Left lung (tissue), 10 donors: ENCODE data around the gene YLPM1. TPM values are rescaled to one million over a fixed set of nuclear protein-coding genes. Genes with fewer than 3 reads are reported as not detected.
"Not testable (repeated sequence)": the region's sequence is repeated elsewhere in the genome, so short reads cannot be mapped to it uniquely, and the experiment has no call there.

Experiments used
- ATAC-seq: fragments of 200-7000 bp; cut with Tn5 transposase; one replicate; pipeline ENCODE4 v1.9.1; 2020; ENCODE audit warnings: moderate library complexity
- DNase-seq, 4 donors: peaks; one replicate each; pipeline ENCODE4 v3.0.0-alpha.2; 2013 to 2020
- H3K27ac ChIP-seq, 2 donors: fragments of 200-600 bp; sonication (generic) in 1 of 2; one replicate each; pipeline versions ENCODE4 v1.5.0 to v1.8.0; 2020 to 2021
- H3K27me3 ChIP-seq, 2 donors: fragments of 200-600 bp; sonication (generic) in 1 of 2; one replicate each; pipeline versions ENCODE4 v1.5.0 to v1.8.0; 2020 to 2021
- H3K36me3 ChIP-seq, 2 donors: fragments of 200-600 bp; sonication (generic) in 1 of 2; one replicate each; pipeline versions ENCODE4 v1.5.0 to v1.8.0; 2020 to 2021
- H3K4me1 ChIP-seq, 2 donors: fragments of 200-600 bp; one replicate each; pipeline ENCODE4 v1.8.0; 2021
- H3K4me3 ChIP-seq, 2 donors: fragments of 200-600 bp; sonication (generic) in 1 of 2; one replicate each; pipeline versions ENCODE4 v1.5.0 to v1.8.0; 2020 to 2021; ENCODE audit warnings: mild to moderate bottlenecking in 1 of 2
- H3K9me3 ChIP-seq, 2 donors: fragments of 200-600 bp; sonication (generic) in 1 of 2; one replicate each; pipeline versions ENCODE4 v1.5.0 to v1.8.0; 2020 to 2021
- CTCF ChIP-seq, 2 donors: fragments of 200-600 bp; sonication (generic) in 1 of 2; IDR thresholded peaks; one replicate each; pipeline versions ENCODE4 v1.5.0 to v1.8.0; 2021; ENCODE audit warnings: antibody characterized with exemption in 2 of 2
- intact Hi-C, 2 donors: fragments of 100-400 bp; cut with DNase I; formaldehyde crosslinking; loops; one replicate each; pipeline versions ENCODE4 v1.11.2 to v1.14.2; 2022
- polyA plus RNA-seq, 6 donors: library from polyadenylated mRNA; unstranded; fragments of 120-200 nt; gene quantifications; one replicate each; pipeline ENCODE4 v1.2.1, GENCODE V29; 2013; ENCODE audit not compliant: insufficient read length in 6 of 6
- total RNA-seq, 2 donors: library from RNA; stranded (reverse); fragmentation: NEBNext Ultra II Directional; extraction: Animal tissue kit (Norgen Biotek cat#: 25700); gene quantifications; one replicate each; pipeline ENCODE4 v1.2.1, GENCODE V29; 2021
- donor health status: DM: no; HTN: yes; CAD: no.
- donor health status: DM: no; HTN: no; CAD: no.

Gene YLPM1
- total and polyA plus RNA-seq, 8 donors = 49.5 to 117 (median 107) TPM

- H3K27ac ChIP-seq = no peak overlapping the region
- H3K36me3 ChIP-seq = peaks cover 0 to 49% of the 10 kb centered on the region in 2 donors
- intact Hi-C loops = no loop called here
- no peaks in the 10 kb centered on the region for H3K27me3 ChIP-seq
- H3K4me3 ChIP-seq = no peak overlapping the region
- DNase-seq (no peak), ATAC-seq (no peak)
- no peaks in the 10 kb centered on the region for H3K9me3 ChIP-seq
- no peaks in the 10 kb centered on the region for H3K4me1 ChIP-seq
- no peak for TF ChIP-seq CTCF (IDR thresholded peaks at IDR 0.05)
Measured at GRCh38 chr14:74739293-74740030, 23.7 kb upstream of the YLPM1 start.

GRCh38 chr14:74747237-74747636, 15.9 kb upstream of the YLPM1 start:
- peaks cover 0 to 3% of the 10 kb centered on the region in 2 donors for H3K9me3 ChIP-seq
- TF ChIP-seq CTCF (IDR thresholded peaks at IDR 0.05) = no peak
- intact Hi-C loops = no loop called here
- H3K4me1 ChIP-seq = no peaks in the 10 kb centered on the region
- H3K4me3 ChIP-seq = no peak overlapping the region
- ATAC-seq (no peak), DNase-seq (no peak)
- no peak overlapping the region for H3K27ac ChIP-seq
- H3K27me3 ChIP-seq = no peaks in the 10 kb centered on the region
- H3K36me3 ChIP-seq = no peaks in the 10 kb centered on the region

GRCh38 chr14:74754157-74754556, 9.0 kb upstream of the YLPM1 start:
- ATAC-seq = no peak

GRCh38 chr14:74754899-74755298, 8.2 kb upstream of the YLPM1 start:
- DNase-seq (no peak), ATAC-seq (no peak)
- TF ChIP-seq CTCF (IDR thresholded peaks at IDR 0.05) = no peak
- no peak overlapping the region for H3K4me3 ChIP-seq
- H3K36me3 ChIP-seq = no peaks in the 10 kb centered on the region
- no peaks in the 10 kb centered on the region for H3K4me1 ChIP-seq
- H3K27me3 ChIP-seq = no peaks in the 10 kb centered on the region
- peaks cover 0 to 12% of the 10 kb centered on the region in 2 donors for H3K9me3 ChIP-seq
- intact Hi-C loops = no loop called here
- no peak overlapping the region for H3K27ac ChIP-seq

More at GRCh38 chr14:74754157-74754556, 9.0 kb upstream of the YLPM1 start:
- DNase-seq = no peak
- Histone ChIP-seq H3K27ac (no peak overlapping the region), H3K27me3 (no peaks in the 10 kb centered on the region), H3K4me1 (no peaks in the 10 kb centered on the region), H3K36me3 (no peaks in the 10 kb centered on the region), H3K9me3 (peaks cover 0 to 12% of the 10 kb centered on the region in 2 donors), H3K4me3 (no peak overlapping the region)
- no peak for TF ChIP-seq CTCF (IDR thresholded peaks at IDR 0.05)
- intact Hi-C loops = no loop called here

GRCh38 chr14:74756326-74756725, 6.8 kb upstream of the YLPM1 start:
- Histone ChIP-seq H3K27me3 (no peaks in the 10 kb centered on the region), H3K27ac (no peak overlapping the region), H3K9me3 (peaks cover 0 to 12% of the 10 kb centered on the region in 2 donors), H3K4me3 (no peak overlapping the region), H3K36me3 (no peaks in the 10 kb centered on the region), H3K4me1 (no peaks in the 10 kb centered on the region)
- intact Hi-C loops = no loop called here
- TF ChIP-seq CTCF (IDR thresholded peaks at IDR 0.05) = no peak
- ATAC-seq (no peak), DNase-seq (no peak)

GRCh38 chr14:74758505-74758904, 4.6 kb upstream of the YLPM1 start:
- intact Hi-C loops, DNase-seq, H3K4me1 ChIP-seq, H3K27ac ChIP-seq, H3K9me3 ChIP-seq, H3K4me3 ChIP-seq, H3K36me3 ChIP-seq, ATAC-seq, H3K27me3 ChIP-seq: not testable (repeated sequence)
